Choroid plexus epithelial cell (primary cell): ENCODE measurements around the gene ABHD14A.

Experiments
- DNase-seq: peaks from one replicate; pipeline ENCODE4 v3.0.0-alpha.2; 2010; ENCODE audit warnings: low read depth
- H3K4me3 ChIP-seq: 2 replicates; pipeline ENCODE4 v1.5.1; 2011; ENCODE audit warnings: low read depth, mild to moderate bottlenecking, control low read depth, low read length, moderate library complexity
- CTCF ChIP-seq: conservative IDR thresholded peaks from 2 replicates; pipeline ENCODE4 v1.5.1; 2011; ENCODE audit warnings: low read depth, mild to moderate bottlenecking, control low read depth, inconsistent platforms, low read length, moderate library complexity

The ABHD14A gene

GRCh38 chr3:51994530-51994929 is 19.7 kb downstream of the ABHD14A start:
- DNase-seq: no peak
- H3K4me3 ChIP-seq: peak overlapping the region; percentile 97
- TF ChIP-seq CTCF: no peak

- TF ChIP-seq CTCF: peak; percentile 24
- peak; percentile 98 for DNase-seq
- H3K4me3 ChIP-seq: peak within 1 kb of the TSS; percentile 97
These were observed 20.7 kb downstream of the ABHD14A start, which contains the start of gene RPL29 for GRCh38 chr3:51995346-51996163. RPL29 (minus strand) TSS chr3:51995895; CDS start chr3:51995461, 434 bp downstream.

GRCh38 chr3:51997172-51997571 is 22.3 kb downstream of the ABHD14A start:
- no peak for DNase-seq
- no peak for TF ChIP-seq CTCF
- H3K4me3 ChIP-seq: no peak overlapping the region

DNA sequence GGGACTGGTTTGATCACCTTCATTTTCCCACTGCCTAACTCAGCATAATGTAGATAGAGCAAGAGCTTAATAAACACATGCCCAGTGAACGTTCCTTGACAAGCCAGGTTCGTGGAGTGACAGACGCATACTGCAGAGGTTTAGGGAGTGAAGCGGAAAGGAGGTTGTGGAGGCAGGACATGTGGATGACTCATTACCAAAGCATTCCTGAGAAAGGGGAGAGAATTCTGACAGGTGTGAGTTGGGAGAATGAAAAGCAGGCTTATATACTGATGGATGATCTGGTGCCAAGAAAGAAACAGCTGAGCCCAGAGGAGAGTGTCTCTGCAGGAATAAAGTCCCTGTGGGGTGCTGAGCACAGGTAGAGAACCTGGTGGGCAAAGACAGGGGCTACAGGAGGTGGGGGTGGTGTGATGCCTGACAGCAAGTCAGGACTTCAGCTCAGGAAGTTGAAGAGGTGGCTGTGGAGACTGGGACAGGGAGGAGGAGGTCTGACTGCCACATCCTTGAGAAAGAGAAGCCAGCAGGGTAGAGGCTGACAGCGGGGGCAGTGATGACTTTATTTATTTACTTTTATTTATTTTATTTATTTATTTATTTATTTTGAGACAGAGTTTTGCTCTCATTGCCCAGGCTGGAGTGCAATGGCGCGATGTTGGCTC is 23.2 kb downstream of the ABHD14A start:
- TF ChIP-seq CTCF: no peak
- no peak for DNase-seq

DNA sequence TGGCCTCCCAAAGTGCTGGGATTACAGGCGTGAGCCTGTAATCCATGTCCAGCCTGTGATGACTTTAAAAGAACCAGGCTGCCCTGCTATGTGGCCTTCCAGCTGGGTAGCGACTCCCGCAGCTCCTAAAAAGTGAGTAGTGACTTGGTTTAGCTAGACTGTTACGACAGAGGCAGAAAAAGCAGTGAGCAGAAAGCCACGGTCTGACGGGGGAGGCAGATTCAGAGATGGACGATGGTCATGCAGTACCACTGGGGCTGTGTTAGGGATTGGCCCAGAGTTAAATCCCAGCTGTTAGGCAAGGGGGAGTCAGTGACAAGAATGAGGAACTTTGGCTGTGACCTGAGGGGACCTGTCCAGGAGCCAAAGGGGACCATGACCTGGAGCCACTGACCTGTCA is 23.9 kb downstream of the ABHD14A start:
- no peak overlapping the region for H3K4me3 ChIP-seq
- no peak for DNase-seq
- no peak for TF ChIP-seq CTCF

More for the DNA sequence above, 23.2 kb downstream of the ABHD14A start:
- no peak overlapping the region for H3K4me3 ChIP-seq

- no peak for TF ChIP-seq CTCF
- no peak for DNase-seq
- no peak overlapping the region for H3K4me3 ChIP-seq
These were observed 25.0 kb downstream of the ABHD14A start for GRCh38 chr3:51999846-52000245.
